CD4-positive, alpha-beta T cell treated with Interleukin-4 for 1 hour (primary cell): ENCODE measurements around the gene JUND.
"Not testable (repeated sequence)": the region's sequence is repeated elsewhere in the genome, so short reads cannot be mapped to it uniquely, and the experiment has no call there.

Experiments
- DNase-seq, 2 donors: peaks; one replicate each; pipeline ENCODE4 v3.0.0-alpha.2; 2020 to 2022

The JUND gene

GRCh38 chr19:18281082-18282020 is at the start of gene JUND:
Gene JUND, minus strand, starts transcription at chr19:18281622. Its CDS starts 138 bp downstream, at chr19:18281484.
- DNase-seq: peak; percentile 99

DNA sequence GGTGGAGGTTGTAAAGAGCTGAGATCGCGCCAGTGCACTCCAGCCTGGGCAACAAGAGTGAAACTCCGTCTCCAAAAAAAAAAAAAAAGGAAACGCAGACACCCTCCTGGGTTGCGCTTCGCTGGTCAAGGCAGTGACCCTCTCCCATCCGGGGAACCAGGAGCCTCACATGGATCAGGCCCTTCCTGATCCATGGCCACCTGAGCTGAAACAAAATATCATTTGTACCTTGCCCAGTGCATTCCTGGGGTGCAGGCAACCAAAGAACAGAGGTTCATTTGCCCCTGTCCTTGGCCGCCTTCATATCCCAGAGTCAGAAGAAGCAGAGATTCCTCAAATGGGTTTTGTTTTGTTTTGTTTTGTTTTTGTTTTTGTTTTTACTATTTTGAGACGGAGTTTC is 49.4 kb upstream of the JUND start:
- DNase-seq: no peak

DNA sequence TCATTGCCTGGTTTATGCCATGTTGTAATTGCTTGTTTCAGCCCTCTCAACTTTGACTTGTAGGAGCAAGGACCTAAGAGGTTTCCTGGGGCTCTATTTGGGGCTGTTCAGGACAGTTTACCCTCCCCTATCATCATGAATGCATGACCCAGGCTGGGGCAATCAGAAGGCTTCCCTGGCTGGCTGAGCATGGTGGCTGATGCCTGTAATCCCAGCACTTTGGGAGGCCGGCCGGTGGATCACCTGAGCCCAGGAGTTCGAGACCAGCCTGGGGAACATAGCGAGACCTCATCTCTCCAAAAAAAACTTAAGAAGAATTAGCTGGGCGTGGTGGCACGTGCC is 47.6 kb upstream of the JUND start:
- no peak for DNase-seq

DNA sequence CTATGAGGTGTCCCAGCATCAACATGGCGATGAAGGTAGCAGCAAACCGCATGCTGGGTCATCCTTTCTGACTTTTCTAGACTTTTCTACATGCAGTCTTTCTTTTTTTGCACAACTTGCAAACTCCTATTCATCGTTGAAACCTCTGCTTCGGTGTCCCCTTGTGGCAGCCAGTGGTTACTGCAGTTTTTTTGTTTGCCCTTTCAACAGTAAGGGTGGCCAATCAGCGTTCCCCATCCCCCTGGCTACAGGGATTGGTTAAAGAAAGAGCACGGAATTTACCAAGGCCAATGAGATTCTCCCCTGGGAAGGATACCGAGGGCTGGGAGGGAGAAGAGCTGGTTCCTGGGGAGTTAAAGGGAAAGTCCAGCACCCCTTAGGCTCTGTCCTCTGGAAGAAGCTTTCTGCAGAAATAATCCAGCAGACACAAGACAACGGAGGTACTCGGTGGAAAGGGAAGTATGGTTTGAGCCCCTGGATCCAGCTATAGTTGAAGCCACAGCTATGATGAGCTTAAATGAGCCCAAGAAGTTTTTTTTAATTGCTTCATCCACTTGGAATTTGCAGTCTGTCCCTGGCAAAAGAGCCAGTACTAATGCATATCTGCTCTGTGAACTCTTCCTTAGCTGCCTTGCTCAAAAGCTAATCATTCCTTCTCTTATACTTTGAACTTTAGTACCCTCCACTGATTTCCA is 47.1 kb upstream of the JUND start:
- DNase-seq: peak; percentile 93 to 95

- no peak for DNase-seq
These were observed 45.4 kb upstream of the JUND start for GRCh38 chr19:18326772-18327171.

DNA sequence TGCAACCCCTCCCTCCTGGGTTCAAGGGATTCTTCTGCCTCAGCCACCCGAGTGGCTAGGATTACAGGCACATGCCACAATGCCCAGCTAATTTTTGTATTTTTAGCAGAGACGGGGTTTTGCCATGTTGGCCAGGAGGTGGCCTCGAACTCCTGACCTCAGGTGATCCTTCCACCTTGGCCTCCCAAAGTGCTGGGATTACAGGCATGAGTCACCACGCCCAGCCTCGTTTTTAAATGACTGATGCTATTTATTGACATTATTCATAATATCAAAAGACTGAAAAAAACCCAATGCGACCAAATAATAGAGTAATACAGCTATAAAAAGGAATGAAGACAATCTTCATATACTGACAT is 42.9 kb upstream of the JUND start:
- DNase-seq: not testable (repeated sequence)

GRCh38 chr19:18322759-18323460 is 41.5 kb upstream of the JUND start, which contains the start of gene LSM4:
Gene LSM4, minus strand, starts transcription at chr19:18323076. Its CDS starts 56 bp downstream, at chr19:18323020.
- peak; percentile 99 to 100 for DNase-seq

DNA sequence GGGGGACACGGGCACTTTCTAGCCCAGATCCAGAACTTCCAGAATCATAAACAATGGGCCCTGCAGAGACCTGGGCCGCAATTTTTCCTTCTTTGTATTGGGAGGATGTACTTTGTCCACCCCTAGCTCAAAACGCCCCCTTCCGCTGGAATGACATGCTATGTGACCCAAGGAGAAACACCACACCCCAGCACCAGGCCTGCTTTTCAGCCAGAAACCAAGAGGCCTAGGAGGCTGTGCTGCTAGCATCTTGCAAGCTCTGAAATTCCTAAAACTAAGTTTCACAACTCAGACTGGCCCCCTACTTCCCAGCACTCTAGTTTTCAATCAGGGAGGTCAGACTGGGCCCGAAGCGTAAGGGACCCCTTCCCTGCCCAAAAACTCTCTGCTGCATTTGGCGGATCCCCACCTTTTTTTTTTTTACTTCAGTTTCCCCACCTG is 40.9 kb upstream of the JUND start:
- DNase-seq: peak; percentile 24 to 29

DNA sequence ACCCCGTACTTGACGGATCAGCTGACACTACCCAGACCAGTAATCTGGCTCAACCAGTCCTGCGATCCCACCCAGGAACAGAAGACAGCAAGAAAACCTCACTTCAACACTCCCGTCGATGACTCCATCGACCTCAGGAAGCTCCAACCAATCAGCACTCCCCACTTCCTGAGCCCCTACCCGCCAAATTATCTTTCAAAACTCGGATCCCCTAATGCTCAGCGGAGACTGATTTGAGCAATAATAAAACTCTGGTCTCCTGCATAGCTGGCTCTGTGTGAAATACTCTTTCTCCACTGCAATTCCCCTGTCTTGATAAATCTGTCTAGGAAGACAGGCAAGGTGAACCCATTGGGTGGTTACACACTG is 40.3 kb upstream of the JUND start:
- peak; percentile 18 to 50 for DNase-seq

- DNase-seq: no peak
These were observed 39.7 kb upstream of the JUND start for GRCh38 chr19:18320865-18321733.

GRCh38 chr19:18319591-18320135 is 38.2 kb upstream of the JUND start:
- DNase-seq: peak in 1 of 2 donors; percentile 40

DNA sequence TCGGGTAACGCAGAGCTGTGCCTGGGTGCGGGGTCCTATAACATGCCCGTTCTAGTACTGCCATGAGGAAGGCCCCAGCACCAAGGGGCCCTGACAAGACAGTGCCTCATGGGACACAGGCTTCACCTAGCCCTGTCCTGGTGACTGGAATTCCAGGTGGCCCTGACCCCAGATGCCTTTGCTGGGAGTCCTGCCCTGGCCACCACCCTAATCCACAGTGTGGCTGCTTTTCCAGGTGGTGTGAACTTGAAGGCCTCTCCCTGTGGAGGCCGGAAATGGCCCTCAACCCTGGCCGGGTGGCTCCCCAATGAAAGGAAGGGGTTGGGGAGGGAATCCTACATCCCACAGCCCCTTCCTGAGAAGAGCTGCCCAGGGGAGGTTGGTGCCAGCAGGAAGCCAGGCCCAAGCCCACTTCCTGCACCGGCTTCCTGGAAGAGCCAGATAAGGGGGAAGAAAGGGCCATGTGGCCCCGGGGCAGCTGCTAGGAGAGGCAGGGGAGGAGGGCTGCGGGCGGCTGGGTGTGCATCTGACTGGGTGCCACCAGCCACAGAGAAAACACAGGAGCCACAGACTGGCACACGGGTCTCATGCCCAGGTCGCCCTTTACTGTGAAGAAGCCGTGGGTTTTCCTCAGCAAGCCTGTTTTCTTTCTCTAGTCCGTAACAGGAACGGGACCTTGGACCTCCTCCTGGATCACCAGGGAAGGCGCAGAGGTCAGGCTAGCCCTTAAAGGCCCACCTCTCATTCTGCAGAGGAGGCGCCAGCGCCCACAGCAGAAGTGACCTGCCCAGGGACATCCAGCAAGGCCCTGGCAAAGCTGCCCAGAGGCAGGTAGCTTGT is 36.8 kb upstream of the JUND start:
- DNase-seq: peak; percentile 61 to 76

DNA sequence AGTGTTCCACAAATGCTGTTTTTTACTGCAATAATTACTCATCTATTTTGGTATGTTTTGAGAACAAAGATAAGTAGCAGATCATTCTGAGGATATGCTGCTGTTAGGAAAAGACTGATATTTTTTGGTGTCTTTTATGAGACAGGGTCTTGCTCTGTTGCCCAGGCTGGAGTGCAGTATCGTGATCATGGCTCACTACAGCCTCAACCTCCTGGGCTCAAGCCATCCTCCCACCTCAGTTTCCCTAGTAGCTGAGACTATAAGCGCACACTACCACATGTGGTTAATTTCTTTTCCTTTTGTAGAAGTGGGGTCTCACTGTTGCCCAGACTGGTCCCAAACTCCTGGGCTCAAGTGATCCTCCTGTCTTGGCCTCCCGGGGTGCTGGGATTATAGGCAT is 32.0 kb upstream of the JUND start:
- DNase-seq: no peak

GRCh38 chr19:18312092-18312534 is 30.7 kb upstream of the JUND start:
- no peak for DNase-seq

- DNase-seq: no peak
These were observed 30.2 kb upstream of the JUND start for GRCh38 chr19:18311502-18312091.

GRCh38 chr19:18310966-18311365 is 29.5 kb upstream of the JUND start:
- DNase-seq: no peak

GRCh38 chr19:18310118-18310909 is 28.9 kb upstream of the JUND start:
- DNase-seq: no peak

DNA sequence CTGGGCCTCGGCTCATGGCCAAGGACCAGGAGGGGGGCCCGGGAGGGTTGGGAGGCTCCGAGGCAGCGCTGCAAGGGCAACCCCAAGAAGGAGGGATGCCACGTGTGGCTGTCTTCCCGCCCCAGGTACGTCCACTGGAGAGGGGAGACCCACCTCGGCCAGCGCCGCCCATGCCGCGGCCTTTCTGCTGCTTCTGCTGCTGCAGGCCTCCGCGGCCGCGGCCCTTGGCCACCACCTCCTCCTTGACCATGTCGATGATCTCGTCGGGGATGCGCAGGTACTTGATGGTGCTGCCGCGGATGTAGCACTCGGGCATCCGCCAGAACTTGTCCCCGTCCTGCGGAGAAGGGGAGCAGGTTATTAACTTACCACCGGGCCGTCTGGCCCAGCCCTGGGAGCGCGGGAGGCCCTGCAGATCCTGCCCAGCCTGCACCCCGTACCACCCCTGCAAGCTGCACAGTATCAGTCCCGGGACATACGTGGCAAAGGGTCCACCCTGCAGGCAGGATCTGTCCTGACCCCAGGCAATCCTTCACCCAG is 28.2 kb upstream of the JUND start:
- no peak for DNase-seq

GRCh38 chr19:18308948-18309325 is 27.5 kb upstream of the JUND start:
- DNase-seq: no peak
